GM12878 (cell line): ENCODE data around the gene FAM222A. TPM values are rescaled to one million over a fixed set of nuclear protein-coding genes. Genes with fewer than 3 reads are reported as not detected.

ENCODE experiments used
- ATAC-seq: fragments of 200-7000 bp; cut with Tn5 transposase; 3 replicates; pipeline ENCODE4 v1.9.1; 2020; ENCODE audit warnings: mild to moderate bottlenecking, moderate library complexity
- BruUV-seq: library from RNA; stranded (reverse); fragments of 400-500 nt; replicated peaks from 2 replicates; lab custom pipeline; 2021; lab: Mats Ljungman, UMichigan
- CTCF ChIA-PET: fragments of 300-600 bp; sonication (Branson Sonifier 250); formaldehyde crosslinking; extraction: SDS; loops from one replicate; lab custom pipeline; 2021; ENCODE audit warnings: inconsistent platforms; lab: Yijun Ruan, JAX
- POLR2A ChIA-PET: fragments of 350-600 bp; formaldehyde crosslinking; extraction: SDS; loops from one replicate; lab custom pipeline; 2021; ENCODE audit warnings: inconsistent platforms; lab: Charles Lee
- RAD21 ChIA-PET: fragments of 300-600 bp; sonication (Branson Sonifier 250); formaldehyde crosslinking; loops from one replicate; lab custom pipeline; 2023; ENCODE audit warnings: antibody characterized with exemption; ENCODE audit not compliant: unreplicated experiment; lab: Charles Lee
- SMC1A ChIA-PET: fragments of 300-600 bp; sonication (Branson Sonifier 250); formaldehyde crosslinking; loops from one replicate; lab custom pipeline; 2023; ENCODE audit not compliant: unreplicated experiment, uncharacterized antibody; lab: Charles Lee
- DNase-seq: peaks from one replicate; pipeline ENCODE4 v3.0.0-alpha.2; 2011; ENCODE audit warnings: low read depth, low spot score
- FAIRE-seq: peaks from 3 replicates; lab custom pipeline; 2011; peaks lifted over from hg19 to GRCh38; lab: Jason Lieb, UNC
- H2AFZ ChIP-seq: 2 replicates; pipeline ENCODE4 v1.6.0; 2011; ENCODE audit warnings: low read depth, low read length, control low read depth; ENCODE audit not compliant: control insufficient read depth
- H3K27ac ChIP-seq: 2 replicates; pipeline ENCODE4 v1.5.1; 2011; ENCODE audit warnings: control low read depth; ENCODE audit not compliant: control insufficient read depth, insufficient read depth
- H3K27me3 ChIP-seq, 2 experiments: replicated peaks in 1 of 2; 2 replicates each; pipeline versions ENCODE4 v1.6.0 to v1.6.1; 2011; ENCODE audit warnings: low read length in 1 of 2; ENCODE audit not compliant: control insufficient read depth in 2 of 2, insufficient read depth in 2 of 2
- H3K36me3 ChIP-seq, 2 experiments: 2 replicates each; pipeline ENCODE4 v1.5.1; 2011; ENCODE audit warnings: low read length in 1 of 2; ENCODE audit not compliant: control insufficient read depth in 2 of 2, insufficient read depth in 2 of 2
- H3K4me1 ChIP-seq: 2 replicates; pipeline ENCODE4 v1.6.1; 2011; ENCODE audit warnings: mild to moderate bottlenecking, low read length, moderate library complexity, mixed read lengths; ENCODE audit not compliant: control insufficient read depth, insufficient read depth
- H3K4me2 ChIP-seq: 2 replicates; pipeline ENCODE4 v1.6.0; 2011; ENCODE audit warnings: control low read depth; ENCODE audit not compliant: control insufficient read depth, insufficient read depth
- H3K4me3 ChIP-seq: fragments of 200-600 bp; sonication (generic); 2 replicates; pipeline ENCODE4 v1.5.1; 2016
- H3K79me2 ChIP-seq: 2 replicates; pipeline ENCODE4 v1.6.0; 2011; ENCODE audit warnings: low read length; ENCODE audit not compliant: control insufficient read depth, insufficient read depth
- H3K9ac ChIP-seq: 2 replicates; pipeline ENCODE4 v1.8.0; 2011; ENCODE audit warnings: low read length, control low read depth, mixed read lengths; ENCODE audit not compliant: control insufficient read depth, insufficient read depth
- H3K9me3 ChIP-seq: replicated peaks from 3 replicates; pipeline ENCODE4 v1.5.1; 2011; ENCODE audit warnings: mild to moderate bottlenecking, low read length; ENCODE audit not compliant: control insufficient read depth, insufficient read depth
- H4K20me1 ChIP-seq: 2 replicates; pipeline ENCODE4 v1.6.0; 2011; ENCODE audit not compliant: control insufficient read depth, insufficient read depth
- FOXM1 ChIP-seq: IDR thresholded peaks from 2 replicates; pipeline ENCODE4 v1.6.1; 2012; ENCODE audit warnings: low read depth, mild to moderate bottlenecking, inconsistent platforms, low read length, moderate library complexity
- NFXL1 ChIP-seq: fragments of 450-650 bp; IDR thresholded peaks from 2 replicates; pipeline ENCODE4 v1.6.1; 2017; ENCODE audit warnings: antibody characterized with exemption, mild to moderate bottlenecking, borderline replicate concordance
- PBX3 ChIP-seq: IDR thresholded peaks from 2 replicates; pipeline ENCODE4 v1.6.1; 2011; ENCODE audit warnings: mild to moderate bottlenecking, low read depth, low read length, moderate library complexity; ENCODE audit not compliant: insufficient replicate concordance
- RCOR1 ChIP-seq: conservative IDR thresholded peaks from 2 replicates; pipeline ENCODE4 v1.6.1; 2012; ENCODE audit warnings: low read depth, low read length, improper control_type of control experiment
- REST ChIP-seq: IDR thresholded peaks from 2 replicates; pipeline ENCODE4 v1.6.1; 2012; ENCODE audit warnings: mild to moderate bottlenecking, low read depth, low read length
- WGBS: methylation state at CpG from one replicate; pipeline ENCODE4 v1.1.6; 2016; ENCODE audit warnings: low lambda C conversion rate; ENCODE audit not compliant: insufficient replicate concordance, insufficient coverage; ENCODE audit errors: missing lambda C conversion rate; 5-methylcytosine and 5-hydroxymethylcytosine counted together
- in situ Hi-C: fragments of 300-500 bp; cut with MboI; formaldehyde crosslinking; loops from 9 replicates; pipeline ENCODE4 v1.14.3; 2018; ENCODE audit warnings: mixed read lengths
- intact Hi-C: fragments of 100-400 bp; cut with micrococcal nuclease; formaldehyde crosslinking; loops from one replicate; pipeline ENCODE4 v1.14.2; 2022; ENCODE audit not compliant: unreplicated experiment
- polyA plus RNA-seq, 11 experiments: library from polyadenylated mRNA; depleted of rRNA in 4 of 11; unstranded in 6 of 11; stranded (reverse) in 5 of 11; fragments of >200 nt; fragmentation: Nextera tagmentation in 4 of 11; fragmentation: Illumina TruSeq in 1 of 11; extraction: Ambion mirVana in 4 of 11; extraction: Trizol in 1 of 11; gene quantifications; 1 replicate in 1 of 11; 2 replicates in 10 of 11; pipeline versions ENCODE4 v1.2.1 to v1.2.3, GENCODE V29; 2011 to 2016; ENCODE audit warnings: inconsistent platforms in 2 of 11, missing spikeins in 2 of 11, low read depth in 1 of 11
- total RNA-seq, 4 experiments: library from RNA; depleted of rRNA in 3 of 4; stranded (reverse); fragments of >200 nt in 3 of 4; fragmentation: Illumina TruSeq in 1 of 4; extraction: Trizol in 1 of 4; gene quantifications; 2 replicates each; pipeline versions ENCODE4 v1.2.1 to v1.2.3, GENCODE V29; 2013 to 2021

Gene FAM222A
- total and polyA plus RNA-seq, 10 of the 15 experiments (the other 5 are each of a cell fraction or from before 2014, with no cell fraction given), result 0.04 to 0.49 (median 0.14) TPM; not detected in 3

GRCh38 chr12:109818905-109819500 is 105.4 kb downstream of the FAM222A start:
- no peak overlapping the region for H3K4me3 ChIP-seq
- in situ Hi-C loops, result no loop called here
- SMC1A ChIA-PET, result no interaction called here
- H3K9ac ChIP-seq, result no peak overlapping the region
- H3K27ac ChIP-seq, result no peak overlapping the region
- intact Hi-C loops, result no loop called here
- TF ChIP-seq NFXL1 (no peak), FOXM1 (no peak), RCOR1 (no peak), REST (no peak), PBX3 (no peak)
- H4K20me1 ChIP-seq, result no peaks in the 10 kb centered on the region
- WGBS, result 29% methylated on average over 10 of the region's 10 CpGs
- H3K9me3 ChIP-seq, result no peaks in the 10 kb centered on the region
- no peak for DNase-seq
- no peaks in the 10 kb centered on the region for H3K79me2 ChIP-seq
- RAD21 ChIA-PET, result no interaction called here
- H3K4me2 ChIP-seq, result no peak overlapping the region
- no TSS peak for BruUV-seq
- CTCF ChIA-PET, result interaction anchor here (1.1 to 1.3 kb wide), 2 partner anchors 12 to 27 kb away, joined by 3 to 4 read pairs; no protein-coding TSS in a partner anchor
- H2AFZ ChIP-seq, result no peak overlapping the region
- H3K4me1 ChIP-seq, result no peaks in the 10 kb centered on the region
- ATAC-seq, result no peak
- no peaks in the 10 kb centered on the region for H3K36me3 ChIP-seq
- POLR2A ChIA-PET, result no interaction called here
- FAIRE-seq, result no peak
- no peaks in the 10 kb centered on the region for H3K27me3 ChIP-seq

Other genes starting within 250 kb of the FAM222A start
- gene KCTD10, start 236.5 kb upstream of the FAM222A start, total RNA-seq (2014; rRNA removed), result 22.1 and 36.4 TPM in 2 replicates
- 23.1 and 24.1 TPM in 2 replicates for gene KCTD10, start 236.5 kb upstream of the FAM222A start, total RNA-seq (2014; rRNA removed; fragmentation: Illumina TruSeq; extraction: Trizol)
- 34.0 and 40.5 TPM in 2 replicates for gene KCTD10, start 236.5 kb upstream of the FAM222A start, total RNA-seq (2021)
- gene KCTD10, start 236.5 kb upstream of the FAM222A start, polyA plus RNA-seq (2011; rRNA removed), result 51.2 and 52.0 TPM in 2 replicates
- gene KCTD10, start 236.5 kb upstream of the FAM222A start, polyA plus RNA-seq (2014; fragmentation: Illumina TruSeq; extraction: Trizol), result 33.3 and 36.3 TPM in 2 replicates
- gene KCTD10, start 236.5 kb upstream of the FAM222A start, polyA plus RNA-seq (2014; fragmentation: Nextera tagmentation; extraction: Ambion mirVana), result 10 to 100 TPM in 1 of 2 experiments, 1 to 10 TPM in 1; 5.6 to 28.4 TPM
- 42.1 and 55.7 TPM in 2 replicates for gene KCTD10, start 236.5 kb upstream of the FAM222A start, polyA plus RNA-seq (2014; rRNA removed)
- gene KCTD10, start 236.5 kb upstream of the FAM222A start, polyA plus RNA-seq (2016; fragmentation: Nextera tagmentation; extraction: Ambion mirVana), result 10 to 100 TPM; 30.1 to 34.4 TPM
- gene UBE3B, start 236.2 kb upstream of the FAM222A start, total RNA-seq (2014; rRNA removed), result 16.2 and 16.6 TPM in 2 replicates
- gene UBE3B, start 236.2 kb upstream of the FAM222A start, total RNA-seq (2014; rRNA removed; fragmentation: Illumina TruSeq; extraction: Trizol), result 11.1 and 11.3 TPM in 2 replicates
- 17.4 and 19.1 TPM in 2 replicates for gene UBE3B, start 236.2 kb upstream of the FAM222A start, total RNA-seq (2021)
- gene UBE3B, start 236.2 kb upstream of the FAM222A start, polyA plus RNA-seq (2011; rRNA removed), result 17.2 and 22.2 TPM in 2 replicates
- gene UBE3B, start 236.2 kb upstream of the FAM222A start, polyA plus RNA-seq (2014; fragmentation: Illumina TruSeq; extraction: Trizol), result 12.9 and 13.7 TPM in 2 replicates
- gene UBE3B, start 236.2 kb upstream of the FAM222A start, polyA plus RNA-seq (2014; fragmentation: Nextera tagmentation; extraction: Ambion mirVana), result 1 to 10 TPM; 7.4 to 7.7 TPM
- 17.5 and 19.6 TPM in 2 replicates for gene UBE3B, start 236.2 kb upstream of the FAM222A start, polyA plus RNA-seq (2014; rRNA removed)
- 10 to 100 TPM; 21.9 to 25.3 TPM for gene UBE3B, start 236.2 kb upstream of the FAM222A start, polyA plus RNA-seq (2016; fragmentation: Nextera tagmentation; extraction: Ambion mirVana)
- 47.1 and 49.6 TPM in 2 replicates for gene MMAB, start 140.3 kb upstream of the FAM222A start, total RNA-seq (2014; rRNA removed)
- 41.4 TPM in 2 replicates for gene MMAB, start 140.3 kb upstream of the FAM222A start, total RNA-seq (2014; rRNA removed; fragmentation: Illumina TruSeq; extraction: Trizol)
- 51.7 and 59.3 TPM in 2 replicates for gene MMAB, start 140.3 kb upstream of the FAM222A start, total RNA-seq (2021)
- 43.2 and 43.9 TPM in 2 replicates for gene MMAB, start 140.3 kb upstream of the FAM222A start, polyA plus RNA-seq (2011; rRNA removed)
- gene MMAB, start 140.3 kb upstream of the FAM222A start, polyA plus RNA-seq (2014; fragmentation: Illumina TruSeq; extraction: Trizol), result 9.6 and 22.5 TPM in 2 replicates
- gene MMAB, start 140.3 kb upstream of the FAM222A start, polyA plus RNA-seq (2014; fragmentation: Nextera tagmentation; extraction: Ambion mirVana), result 10 to 100 TPM; 10.6 to 28.6 TPM
- gene MMAB, start 140.3 kb upstream of the FAM222A start, polyA plus RNA-seq (2014; rRNA removed), result 55.2 and 56.1 TPM in 2 replicates
- gene MMAB, start 140.3 kb upstream of the FAM222A start, polyA plus RNA-seq (2016; fragmentation: Nextera tagmentation; extraction: Ambion mirVana), result 10 to 100 TPM; 61.4 to 65.3 TPM
- gene MVK, start 140.0 kb upstream of the FAM222A start, total RNA-seq (2014; rRNA removed), result 46.5 and 46.7 TPM in 2 replicates
- 23.5 and 24.6 TPM in 2 replicates for gene MVK, start 140.0 kb upstream of the FAM222A start, total RNA-seq (2014; rRNA removed; fragmentation: Illumina TruSeq; extraction: Trizol)
- 43.3 and 45.0 TPM in 2 replicates for gene MVK, start 140.0 kb upstream of the FAM222A start, total RNA-seq (2021)
- gene MVK, start 140.0 kb upstream of the FAM222A start, polyA plus RNA-seq (2011; rRNA removed), result 20.6 and 31.4 TPM in 2 replicates
- gene MVK, start 140.0 kb upstream of the FAM222A start, polyA plus RNA-seq (2014; fragmentation: Illumina TruSeq; extraction: Trizol), result 13.9 and 23.6 TPM in 2 replicates
- gene MVK, start 140.0 kb upstream of the FAM222A start, polyA plus RNA-seq (2014; fragmentation: Nextera tagmentation; extraction: Ambion mirVana), result 1 to 10 TPM in 1 of 2 experiments, under 1 TPM in 1; 0.24 to 2.8 TPM
- 43.0 and 49.5 TPM in 2 replicates for gene MVK, start 140.0 kb upstream of the FAM222A start, polyA plus RNA-seq (2014; rRNA removed)
- gene MVK, start 140.0 kb upstream of the FAM222A start, polyA plus RNA-seq (2016; fragmentation: Nextera tagmentation; extraction: Ambion mirVana), result 10 to 100 TPM; 32.3 to 33.8 TPM
- gene TRPV4, start 119.6 kb downstream of the FAM222A start, total RNA-seq (2014; rRNA removed), result not detected in 2 replicates
- gene TRPV4, start 119.6 kb downstream of the FAM222A start, total RNA-seq (2014; rRNA removed; fragmentation: Illumina TruSeq; extraction: Trizol), result not detected in 2 replicates
- 0.08 TPM in 1 of 2 replicates, not detected in the other for gene TRPV4, start 119.6 kb downstream of the FAM222A start, total RNA-seq (2021)
- gene TRPV4, start 119.6 kb downstream of the FAM222A start, polyA plus RNA-seq (2011; rRNA removed), result not detected in 2 replicates
- not detected in 2 replicates for gene TRPV4, start 119.6 kb downstream of the FAM222A start, polyA plus RNA-seq (2014; fragmentation: Illumina TruSeq; extraction: Trizol)
- not detected for gene TRPV4, start 119.6 kb downstream of the FAM222A start, polyA plus RNA-seq (2014; fragmentation: Nextera tagmentation; extraction: Ambion mirVana)
- not detected in 2 replicates for gene TRPV4, start 119.6 kb downstream of the FAM222A start, polyA plus RNA-seq (2014; rRNA removed)
- gene TRPV4, start 119.6 kb downstream of the FAM222A start, polyA plus RNA-seq (2016; fragmentation: Nextera tagmentation; extraction: Ambion mirVana), result not detected
- 30.8 and 31.8 TPM in 2 replicates for gene GLTP, start 166.7 kb downstream of the FAM222A start, total RNA-seq (2014; rRNA removed)
- gene GLTP, start 166.7 kb downstream of the FAM222A start, total RNA-seq (2014; rRNA removed; fragmentation: Illumina TruSeq; extraction: Trizol), result 24.8 and 27.6 TPM in 2 replicates
- gene GLTP, start 166.7 kb downstream of the FAM222A start, total RNA-seq (2021), result 21.9 and 23.9 TPM in 2 replicates
- 16.4 and 16.8 TPM in 2 replicates for gene GLTP, start 166.7 kb downstream of the FAM222A start, polyA plus RNA-seq (2011; rRNA removed)
- gene GLTP, start 166.7 kb downstream of the FAM222A start, polyA plus RNA-seq (2014; fragmentation: Illumina TruSeq; extraction: Trizol), result 22.3 and 26.6 TPM in 2 replicates
- 10 to 100 TPM; 19.8 to 20.3 TPM for gene GLTP, start 166.7 kb downstream of the FAM222A start, polyA plus RNA-seq (2014; fragmentation: Nextera tagmentation; extraction: Ambion mirVana)
- gene GLTP, start 166.7 kb downstream of the FAM222A start, polyA plus RNA-seq (2014; rRNA removed), result 23.1 and 23.9 TPM in 2 replicates
- gene GLTP, start 166.7 kb downstream of the FAM222A start, polyA plus RNA-seq (2016; fragmentation: Nextera tagmentation; extraction: Ambion mirVana), result 10 to 100 TPM; 37.3 to 44.0 TPM
- gene TCHP, start 186.4 kb downstream of the FAM222A start, total RNA-seq (2014; rRNA removed), result 14.6 and 15.2 TPM in 2 replicates
- gene TCHP, start 186.4 kb downstream of the FAM222A start, total RNA-seq (2014; rRNA removed; fragmentation: Illumina TruSeq; extraction: Trizol), result 11.6 and 13.2 TPM in 2 replicates
- gene TCHP, start 186.4 kb downstream of the FAM222A start, total RNA-seq (2021), result 15.0 and 15.2 TPM in 2 replicates
- gene TCHP, start 186.4 kb downstream of the FAM222A start, polyA plus RNA-seq (2011; rRNA removed), result 9.6 and 10.1 TPM in 2 replicates
- 14.8 and 15.1 TPM in 2 replicates for gene TCHP, start 186.4 kb downstream of the FAM222A start, polyA plus RNA-seq (2014; fragmentation: Illumina TruSeq; extraction: Trizol)
- gene TCHP, start 186.4 kb downstream of the FAM222A start, polyA plus RNA-seq (2014; fragmentation: Nextera tagmentation; extraction: Ambion mirVana), result 1 to 10 TPM; 4.8 to 5.8 TPM
- gene TCHP, start 186.4 kb downstream of the FAM222A start, polyA plus RNA-seq (2014; rRNA removed), result 18.6 and 19.4 TPM in 2 replicates
- 10 to 100 TPM; 16.8 to 18.4 TPM for gene TCHP, start 186.4 kb downstream of the FAM222A start, polyA plus RNA-seq (2016; fragmentation: Nextera tagmentation; extraction: Ambion mirVana)